Upper lobe of left lung (tissue), 6 donors: ENCODE results near the gene SSC4D. TPM values are rescaled to one million over a fixed set of nuclear protein-coding genes. Genes with fewer than 3 reads are reported as not detected.
"Not testable (repeated sequence)": the region's sequence is repeated elsewhere in the genome, so short reads cannot be mapped to it uniquely, and the experiment has no call there.

Experiments
- ATAC-seq, 2 donors: fragments of 200-7000 bp; cut with Tn5 transposase; one replicate each; pipeline ENCODE4 v1.9.1; 2022; ENCODE audit warnings: mild to moderate bottlenecking in 2 of 2, moderate library complexity in 2 of 2; ENCODE audit not compliant: low FRiP score in 2 of 2
- DNase-seq, 2 donors: peaks; one replicate each; pipeline ENCODE4 v3.0.0-alpha.2; 2019 to 2020
- H3K27ac ChIP-seq, 4 donors: fragments of 200-600 bp; sonication (generic); one replicate each; pipeline ENCODE4 v1.5.1; 2016 to 2019
- H3K27me3 ChIP-seq, 4 donors: fragments of 200-600 bp; sonication (generic); one replicate each; pipeline ENCODE4 v1.5.1; 2017 to 2019
- H3K36me3 ChIP-seq, 4 donors: fragments of 200-600 bp; sonication (generic); one replicate each; pipeline ENCODE4 v1.5.1; 2016 to 2019
- H3K4me1 ChIP-seq, 4 donors: fragments of 200-600 bp; sonication (generic); one replicate each; pipeline ENCODE4 v1.5.1; 2018 to 2019
- H3K4me3 ChIP-seq, 4 donors: fragments of 200-600 bp; sonication (generic); one replicate each; pipeline ENCODE4 v1.5.1; 2017 to 2019; ENCODE audit warnings: mild to moderate bottlenecking in 2 of 4, moderate library complexity in 1 of 4
- H3K9me3 ChIP-seq, 4 donors: fragments of 200-600 bp; sonication (generic); one replicate each; pipeline ENCODE4 v1.5.1; 2018 to 2019
- EP300 ChIP-seq, 4 donors: sonication (generic); formaldehyde crosslinking; IDR thresholded peaks; one replicate each; pipeline ENCODE4 v1.5.1; 2017; ENCODE audit warnings: antibody characterized with exemption in 4 of 4, control low read depth in 2 of 4
- POLR2A ChIP-seq, 4 donors: fragments of 450-650 bp; IDR thresholded peaks; one replicate each; pipeline ENCODE4 v1.5.1; 2016 to 2017; ENCODE audit warnings: antibody characterized with exemption in 4 of 4, mild to moderate bottlenecking in 2 of 4
- POLR2AphosphoS5 ChIP-seq, 2 donors: sonication (generic); formaldehyde crosslinking; IDR thresholded peaks; one replicate each; pipeline ENCODE4 v1.5.1; 2017; ENCODE audit warnings: antibody characterized with exemption in 2 of 2
- WGBS, 2 donors: methylation state at CpG; one replicate each; pipeline ENCODE4 v1.1.5; 2017 to 2018; 5-methylcytosine and 5-hydroxymethylcytosine counted together
- total RNA-seq, 6 donors: library from RNA; depleted of rRNA in 4 of 6; stranded (reverse); fragments of >200 nt in 4 of 6; gene quantifications; one replicate each; pipeline versions ENCODE4 v1.1.0 to v1.2.1, GENCODE V29; 2016 to 2021
- TF ChIP-seq, protein P1 (sequence below), 6 experiments: fragments of 450-650 bp in 4 of 6; fragments of 200-600 bp in 2 of 6; sonication (generic) in 2 of 6; IDR thresholded peaks; one replicate each; pipeline ENCODE4 v1.5.1; 2016 to 2019; ENCODE audit warnings: antibody characterized with exemption in 6 of 6
- donor health status: DM: no; HTN: no; CAD: no; lungs with moderate emphysema.
- donor health status: DM: no; HTN: yes; CAD: no; lungs with severe emphysema.

The SSC4D gene
- total RNA-seq, 6 donors from 2014 or later, result 1.7 to 2.1 (median 1.9) TPM; not detected in 1

GRCh38 chr7:76394957-76395356 lies 14.5 kb downstream of the SSC4D start:
- H3K36me3 ChIP-seq, result no peaks in the 10 kb centered on the region
- ATAC-seq, result no peak
- no peak for TF ChIP-seq POLR2A (IDR thresholded peaks at IDR 0.05)
- TF ChIP-seq POLR2AphosphoS5 (IDR thresholded peaks at IDR 0.05), result no peak
- TF ChIP-seq EP300 (IDR thresholded peaks at IDR 0.05), result no peak
- TF ChIP-seq, protein P1, sequence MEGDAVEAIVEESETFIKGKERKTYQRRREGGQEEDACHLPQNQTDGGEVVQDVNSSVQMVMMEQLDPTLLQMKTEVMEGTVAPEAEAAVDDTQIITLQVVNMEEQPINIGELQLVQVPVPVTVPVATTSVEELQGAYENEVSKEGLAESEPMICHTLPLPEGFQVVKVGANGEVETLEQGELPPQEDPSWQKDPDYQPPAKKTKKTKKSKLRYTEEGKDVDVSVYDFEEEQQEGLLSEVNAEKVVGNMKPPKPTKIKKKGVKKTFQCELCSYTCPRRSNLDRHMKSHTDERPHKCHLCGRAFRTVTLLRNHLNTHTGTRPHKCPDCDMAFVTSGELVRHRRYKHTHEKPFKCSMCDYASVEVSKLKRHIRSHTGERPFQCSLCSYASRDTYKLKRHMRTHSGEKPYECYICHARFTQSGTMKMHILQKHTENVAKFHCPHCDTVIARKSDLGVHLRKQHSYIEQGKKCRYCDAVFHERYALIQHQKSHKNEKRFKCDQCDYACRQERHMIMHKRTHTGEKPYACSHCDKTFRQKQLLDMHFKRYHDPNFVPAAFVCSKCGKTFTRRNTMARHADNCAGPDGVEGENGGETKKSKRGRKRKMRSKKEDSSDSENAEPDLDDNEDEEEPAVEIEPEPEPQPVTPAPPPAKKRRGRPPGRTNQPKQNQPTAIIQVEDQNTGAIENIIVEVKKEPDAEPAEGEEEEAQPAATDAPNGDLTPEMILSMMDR (IDR thresholded peaks at IDR 0.05), result no peak
- H3K4me1 ChIP-seq, result peaks cover 18 to 35% (median 24%) of the 10 kb centered on the region in 4 donors
- WGBS, 2 donors, result 89 to 90% methylated on average over 9 of the region's 9 CpGs
- H3K4me3 ChIP-seq, result no peak overlapping the region
- H3K27me3 ChIP-seq, result no peaks in the 10 kb centered on the region
- DNase-seq, result no peak
- no peaks in the 10 kb centered on the region for H3K9me3 ChIP-seq
- H3K27ac ChIP-seq, result no peak overlapping the region

DNA sequence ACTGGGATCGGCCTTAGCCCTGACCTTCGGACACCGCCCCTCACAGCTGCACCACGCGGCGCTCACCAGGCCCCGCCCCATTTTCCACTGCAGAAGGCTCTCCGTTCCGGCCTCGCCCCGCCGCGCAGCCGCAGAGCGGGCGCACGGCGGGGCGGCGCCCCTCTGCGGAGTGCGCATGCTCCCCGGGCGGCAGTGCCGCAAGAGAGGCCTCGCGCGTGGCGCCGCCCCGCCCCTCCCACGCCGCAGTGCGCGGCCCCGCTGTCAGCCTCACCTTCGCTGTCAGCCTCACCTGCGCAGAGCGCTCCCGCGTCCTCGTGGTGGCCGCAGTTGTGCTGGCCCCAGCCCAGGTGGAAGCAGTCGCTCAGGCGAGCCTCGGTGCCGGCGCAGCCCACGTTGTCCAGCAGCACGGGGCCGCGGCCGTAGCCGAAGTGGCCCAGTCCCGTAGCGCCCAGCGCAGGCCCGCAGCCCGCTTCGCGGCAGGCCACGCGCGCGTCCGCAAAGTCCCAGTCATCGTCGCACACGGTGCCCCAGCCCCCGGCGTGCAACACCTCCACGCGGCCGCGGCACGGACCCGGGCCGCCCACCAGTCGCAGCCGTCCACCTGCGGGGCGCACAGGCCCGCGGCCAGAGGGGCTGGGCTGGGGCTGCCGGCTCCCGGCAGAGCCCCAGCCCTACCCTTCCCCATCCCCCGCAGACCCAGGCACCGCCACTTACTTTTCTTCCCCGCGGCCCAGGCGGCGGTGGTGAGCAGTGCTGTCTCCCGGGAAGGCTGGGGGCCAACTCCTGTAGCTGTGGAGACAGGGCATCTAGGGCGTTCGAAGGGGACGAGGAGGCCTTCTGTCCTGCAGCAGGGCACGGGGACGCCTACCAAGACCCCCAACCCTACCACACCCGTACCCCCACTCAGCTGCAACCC lies 16.1 kb downstream of the SSC4D start:
- H3K27me3 ChIP-seq, result no peaks in the 10 kb centered on the region
- H3K9me3 ChIP-seq, result no peaks in the 10 kb centered on the region
- DNase-seq, result peak; percentile 94 to 99
- 22 to 44% methylated on average over 7 to 16 of the region's 99 CpGs for WGBS, 2 donors
- H3K27ac ChIP-seq, result peak overlapping the region; percentile 65 to 92 (median 86)
- TF ChIP-seq POLR2AphosphoS5 (IDR thresholded peaks at IDR 0.05) (peak; percentile 80 to 81), EP300 (IDR thresholded peaks at IDR 0.05) (no peak), POLR2A (IDR thresholded peaks at IDR 0.05) (peak in 2 of 4 donors; percentile 48 to 92)
- TF ChIP-seq, protein P1 (IDR thresholded peaks at IDR 0.05), result peak in 4 of 6 experiments; percentile 10 to 28 (median 22)
- peak overlapping the region; percentile 48 to 87 (median 85) for H3K4me3 ChIP-seq
- H3K4me1 ChIP-seq, result peaks cover 18 to 35% (median 24%) of the 10 kb centered on the region in 4 donors
- peak; percentile 92 to 95 for ATAC-seq
- no peaks in the 10 kb centered on the region for H3K36me3 ChIP-seq

- Histone ChIP-seq H3K36me3 (no peaks in the 10 kb centered on the region), H3K9me3 (no peaks in the 10 kb centered on the region), H3K27me3 (no peaks in the 10 kb centered on the region), H3K4me3 (peak overlapping the region in 3 of 4 donors; percentile 84 to 87 (median 86)), H3K27ac (peak overlapping the region; percentile 65 to 92 (median 86)), H3K4me1 (peaks cover 15 to 31% (median 21%) of the 10 kb centered on the region in 4 donors)
- DNase-seq (no peak), ATAC-seq (no peak)
- WGBS, 2 donors, result 39 to 48% methylated on average over 11 of the region's 12 CpGs
- no peak for TF ChIP-seq POLR2AphosphoS5 (IDR thresholded peaks at IDR 0.05)
- no peak for TF ChIP-seq POLR2A (IDR thresholded peaks at IDR 0.05)
- no peak for TF ChIP-seq EP300 (IDR thresholded peaks at IDR 0.05)
- TF ChIP-seq, protein P1 (IDR thresholded peaks at IDR 0.05), result no peak
Observed at GRCh38 chr7:76392531-76393115, 16.9 kb downstream of the SSC4D start.

GRCh38 chr7:76390092-76390491 lies 19.4 kb downstream of the SSC4D start:
- H3K27ac ChIP-seq, result no peak overlapping the region
- H3K9me3 ChIP-seq, result no peaks in the 10 kb centered on the region
- DNase-seq (no peak), ATAC-seq (no peak)
- H3K4me1 ChIP-seq, result peaks cover 5 to 16% (median 12%) of the 10 kb centered on the region in 4 donors
- TF ChIP-seq EP300 (IDR thresholded peaks at IDR 0.05) (no peak), POLR2A (IDR thresholded peaks at IDR 0.05) (no peak), POLR2AphosphoS5 (IDR thresholded peaks at IDR 0.05) (no peak)
- TF ChIP-seq, protein P1 (IDR thresholded peaks at IDR 0.05), result no peak
- no peak overlapping the region for H3K4me3 ChIP-seq
- H3K27me3 ChIP-seq, result no peaks in the 10 kb centered on the region
- WGBS, 2 donors, result 96% methylated on average over 11 to 12 of the region's 13 CpGs
- H3K36me3 ChIP-seq, result no peaks in the 10 kb centered on the region

DNA sequence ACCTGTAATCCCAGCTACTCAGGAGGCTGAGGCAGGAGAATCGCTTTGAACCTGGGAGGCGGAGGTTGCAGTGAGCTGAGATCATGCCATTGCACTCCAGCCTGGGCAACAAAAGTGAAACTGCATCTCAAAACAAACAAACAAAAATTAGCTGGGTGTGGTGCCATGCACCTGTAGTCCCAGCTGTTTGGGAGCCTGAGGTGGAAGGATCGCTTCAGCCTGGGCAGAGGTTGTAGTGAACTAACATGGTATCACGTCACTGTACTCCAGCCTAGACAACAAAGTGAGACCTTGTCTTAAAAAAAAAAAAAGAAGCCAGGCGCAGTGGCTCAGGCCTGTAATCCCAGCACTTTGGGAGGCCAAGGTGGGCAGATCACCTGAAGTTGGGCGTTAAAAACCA lies 21.7 kb downstream of the SSC4D start:
- H3K27me3 ChIP-seq, DNase-seq, H3K9me3 ChIP-seq, ATAC-seq, H3K4me3 ChIP-seq, H3K36me3 ChIP-seq, H3K27ac ChIP-seq, H3K4me1 ChIP-seq: not testable (repeated sequence)
- 90 to 98% methylated on average over 6 of the region's 6 CpGs for WGBS, 2 donors
